HG03139 (cell line): ENCODE results near the gene NOXRED1.

Source experiments
- ATAC-seq: cut with Tn5 transposase; IDR thresholded peaks from one replicate; pipeline ENCODE4 v1.9.1; 2021; ENCODE audit not compliant: unreplicated experiment

The NOXRED1 gene

GRCh38 chr14:77409131-77409533 is 14.2 kb downstream of the NOXRED1 start:
- ATAC-seq: no peak

- ATAC-seq: no peak
Observed at GRCh38 chr14:77407158-77407557, 16.2 kb downstream of the NOXRED1 start.

- no peak for ATAC-seq
Observed at GRCh38 chr14:77406718-77407117, 16.6 kb downstream of the NOXRED1 start.

GRCh38 chr14:77406086-77406485 is 17.2 kb downstream of the NOXRED1 start:
- ATAC-seq: no peak

GRCh38 chr14:77403768-77404167 is 19.6 kb downstream of the NOXRED1 start:
- ATAC-seq: no peak

- ATAC-seq: no peak
Observed at GRCh38 chr14:77400216-77400615, 23.1 kb downstream of the NOXRED1 start.

- ATAC-seq: no peak
Observed at GRCh38 chr14:77390188-77390587, 33.1 kb downstream of the NOXRED1 start.

GRCh38 chr14:77378701-77379100 is 44.6 kb downstream of the NOXRED1 start:
- no peak for ATAC-seq

GRCh38 chr14:77377502-77377844 is 45.9 kb downstream of the NOXRED1 start:
- ATAC-seq: no peak

- peak; percentile 74 for ATAC-seq
Observed at GRCh38 chr14:77376771-77377501, 46.4 kb downstream of the NOXRED1 start, which contains the start of the genes SAMD15 and TMED8. Gene SAMD15 (plus strand): TSS chr14:77377379. CDS start chr14:77377419, 40 bp downstream. Gene TMED8 (minus strand): TSS chr14:77377094. CDS start chr14:77377053, 41 bp downstream.

- ATAC-seq: peak; percentile 3
Observed at GRCh38 chr14:77375973-77376770, 47.2 kb downstream of the NOXRED1 start.

- ATAC-seq: no peak
Observed at GRCh38 chr14:77375164-77375950, 48.0 kb downstream of the NOXRED1 start.

GRCh38 chr14:77372304-77372841 is 51.0 kb downstream of the NOXRED1 start:
- ATAC-seq: no peak

- no peak for ATAC-seq
Observed at GRCh38 chr14:77369285-77369684, 54.0 kb downstream of the NOXRED1 start.

GRCh38 chr14:77364146-77364545 is 59.2 kb downstream of the NOXRED1 start:
- no peak for ATAC-seq

GRCh38 chr14:77359626-77360025 is 63.7 kb downstream of the NOXRED1 start:
- no peak for ATAC-seq

- no peak for ATAC-seq
Observed at GRCh38 chr14:77356899-77357298, 66.4 kb downstream of the NOXRED1 start.

- no peak for ATAC-seq
Observed at GRCh38 chr14:77355811-77356210, 67.5 kb downstream of the NOXRED1 start.

GRCh38 chr14:77353469-77354141 is 69.7 kb downstream of the NOXRED1 start:
- ATAC-seq: no peak

- no peak for ATAC-seq
Observed at GRCh38 chr14:77347751-77348150, 75.6 kb downstream of the NOXRED1 start.

- ATAC-seq: no peak
Observed at GRCh38 chr14:77346495-77346894, 76.8 kb downstream of the NOXRED1 start.
